Cardiac muscle cell (in vitro differentiated cells and primary cell): Measurements from ENCODE around the gene GPC4. TPM values are rescaled to one million over a fixed set of nuclear protein-coding genes. Genes with fewer than 3 reads are reported as not detected.
A peak's percentile ranks its signal among the peaks of the same experiment; 100 is the strongest.
"Not testable (repeated sequence)": the region's sequence is repeated elsewhere in the genome, so short reads cannot be mapped to it uniquely, and the experiment has no call there.

Source experiments
- DNase-seq, 2 donors: peaks; one replicate each; pipeline versions ENCODE4 v3.0.0 to v3.0.0-alpha.2; 2010 to 2017; ENCODE audit warnings: low read depth in 1 of 2, low spot score in 1 of 2
- H3K27ac ChIP-seq: fragments of 200-600 bp; sonication (generic); 2 replicates; pipeline ENCODE4 v1.5.1; 2016
- H3K27me3 ChIP-seq: fragments of 200-600 bp; sonication (generic); 2 replicates; pipeline ENCODE4 v1.6.0; 2016; ENCODE audit warnings: control low read depth
- H3K36me3 ChIP-seq: fragments of 200-600 bp; sonication (generic); 2 replicates; pipeline ENCODE4 v1.5.1; 2016; ENCODE audit warnings: control low read depth
- H3K4me1 ChIP-seq: fragments of 200-600 bp; sonication (generic); 2 replicates; pipeline ENCODE4 v1.8.1; 2017; ENCODE audit warnings: low read depth, mild to moderate bottlenecking, mixed run types
- H3K4me3 ChIP-seq: fragments of 200-600 bp; sonication (generic); 2 replicates; pipeline ENCODE4 v1.5.1; 2016; ENCODE audit warnings: mild to moderate bottlenecking
- H3K9me3 ChIP-seq: fragments of 200-600 bp; sonication (generic); 2 replicates; pipeline ENCODE4 v1.5.1; 2017; ENCODE audit warnings: low read depth, mild to moderate bottlenecking, control low read depth
- CTCF ChIP-seq: IDR thresholded peaks from 2 replicates; pipeline ENCODE4 v1.5.1; 2012; ENCODE audit warnings: low read depth, mild to moderate bottlenecking, low read length
- polyA plus RNA-seq: library from polyadenylated mRNA; unstranded; fragments of >200 nt; fragmentation: Nextera tagmentation; extraction: Ambion mirVana; gene quantifications from 2 replicates; pipeline ENCODE4 v1.2.1, GENCODE V29; 2016
- total RNA-seq: library from RNA; depleted of rRNA; stranded (reverse); fragments of >200 nt; gene quantifications from 2 replicates; pipeline ENCODE4 v1.2.3, GENCODE V29; 2016

Gene GPC4
- total and polyA plus RNA-seq, 2 experiments from 2014 or later, result 13.1 to 17.3 TPM

- H3K9me3 ChIP-seq, result no peaks in the 10 kb centered on the region
- H3K27ac ChIP-seq, result peak overlapping the region; percentile 65
- peaks cover under 1% of the 10 kb centered on the region for H3K36me3 ChIP-seq
- no peak for TF ChIP-seq CTCF
- no peaks in the 10 kb centered on the region for H3K27me3 ChIP-seq
- no peak overlapping the region for H3K4me3 ChIP-seq
- peak in 1 of 2 donors; percentile 20 for DNase-seq
- H3K4me1 ChIP-seq, result peaks cover 18% of the 10 kb centered on the region
Observed at GRCh38 chrX:133333154-133333750, 82.0 kb downstream of the GPC4 start.

- no peak overlapping the region for H3K4me3 ChIP-seq
- DNase-seq, result no peak
- no peak for TF ChIP-seq CTCF
- H3K4me1 ChIP-seq, result peaks cover 18% of the 10 kb centered on the region
- no peaks in the 10 kb centered on the region for H3K36me3 ChIP-seq
- H3K27me3 ChIP-seq, result no peaks in the 10 kb centered on the region
- peak overlapping the region; percentile 65 for H3K27ac ChIP-seq
- H3K9me3 ChIP-seq, result no peaks in the 10 kb centered on the region
Observed at GRCh38 chrX:133332737-133333136, 82.6 kb downstream of the GPC4 start.

DNA sequence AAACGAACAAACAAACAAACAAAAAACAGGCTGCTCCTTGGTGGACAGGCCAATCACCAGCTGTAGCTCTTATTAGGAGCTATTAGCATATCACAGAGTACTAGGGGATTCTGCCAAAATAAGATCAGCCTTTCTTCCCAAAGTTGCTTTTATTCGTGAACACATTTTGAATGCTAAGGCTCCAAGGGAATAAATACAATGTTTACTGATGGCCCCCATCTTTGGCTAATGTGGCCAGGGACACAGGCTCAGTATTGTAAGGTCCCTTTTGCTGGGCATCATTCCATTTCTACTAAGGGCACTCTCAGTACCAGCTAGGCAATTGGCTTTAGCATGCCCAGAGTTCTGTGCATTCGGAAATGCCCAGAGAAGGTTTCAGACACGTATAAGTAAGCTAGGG is 84.3 kb downstream of the GPC4 start:
- DNase-seq, result no peak
- Histone ChIP-seq H3K4me3 (no peak overlapping the region), H3K27ac (no peak overlapping the region), H3K27me3 (no peaks in the 10 kb centered on the region), H3K4me1 (peaks cover 18% of the 10 kb centered on the region), H3K36me3 (no peaks in the 10 kb centered on the region), H3K9me3 (no peaks in the 10 kb centered on the region)
- no peak for TF ChIP-seq CTCF

DNA sequence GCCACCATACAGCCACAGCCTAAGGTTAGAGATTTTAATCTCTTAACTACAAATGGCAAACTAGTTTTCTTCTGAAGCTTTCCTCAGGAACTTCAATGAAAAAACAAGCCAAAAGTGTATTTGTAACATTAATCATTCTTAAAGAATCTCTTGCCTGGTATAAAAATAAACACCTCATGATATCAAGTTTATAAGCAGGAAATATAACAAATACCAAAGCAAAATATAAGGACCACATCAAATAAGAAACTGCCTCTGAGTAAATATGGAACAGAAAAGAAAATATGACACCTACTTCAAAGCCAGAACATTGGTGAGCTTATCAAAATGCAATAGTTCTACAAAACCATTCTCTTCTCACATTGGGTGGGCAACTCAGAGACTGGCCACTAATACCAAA is 89.9 kb downstream of the GPC4 start:
- H3K4me3 ChIP-seq, result no peak overlapping the region
- no peak for DNase-seq
- no peaks in the 10 kb centered on the region for H3K4me1 ChIP-seq

GRCh38 chrX:133323431-133323830 is 91.9 kb downstream of the GPC4 start:
- no peak overlapping the region for H3K4me3 ChIP-seq
- H3K36me3 ChIP-seq, result no peaks in the 10 kb centered on the region
- no peak for DNase-seq
- no peaks in the 10 kb centered on the region for H3K9me3 ChIP-seq
- H3K4me1 ChIP-seq, result no peaks in the 10 kb centered on the region
- H3K27me3 ChIP-seq, result no peaks in the 10 kb centered on the region
- no peak overlapping the region for H3K27ac ChIP-seq
- TF ChIP-seq CTCF, result no peak

More for the DNA sequence above, 89.9 kb downstream of the GPC4 start:
- H3K9me3 ChIP-seq, result no peaks in the 10 kb centered on the region
- H3K27me3 ChIP-seq, result no peaks in the 10 kb centered on the region
- TF ChIP-seq CTCF, result no peak
- no peaks in the 10 kb centered on the region for H3K36me3 ChIP-seq
- H3K27ac ChIP-seq, result no peak overlapping the region

- not testable (repeated sequence) for H3K4me1 ChIP-seq, H3K27ac ChIP-seq, H3K9me3 ChIP-seq, DNase-seq, H3K27me3 ChIP-seq, H3K36me3 ChIP-seq, H3K4me3 ChIP-seq
Observed at GRCh38 chrX:133322269-133322668, 93.0 kb downstream of the GPC4 start.
